HepG2 (cell line): ENCODE data around the gene ANKHD1. TPM values are rescaled to one million over a fixed set of nuclear protein-coding genes. Genes with fewer than 3 reads are reported as not detected.
A peak's percentile ranks its signal among the peaks of the same experiment; 100 is the strongest.

Experiments
- BRD4 ChIP-seq: sonication (generic); formaldehyde crosslinking; IDR thresholded peaks from 2 replicates; pipeline ENCODE4 v1.4.0; 2020; ENCODE audit warnings: missing genetic modification reagents
- CHD2 ChIP-seq: IDR thresholded peaks from 2 replicates; pipeline ENCODE4 v1.6.1; 2011; ENCODE audit warnings: low read depth, low read length, improper control_type of control experiment
- CREB1 ChIP-seq, 2 experiments: fragments of 450-650 bp in 1 of 2; IDR thresholded peaks; 2 replicates each; pipeline ENCODE4 v1.6.1; 2016 to 2017; ENCODE audit warnings: control low read depth in 1 of 2, mild to moderate bottlenecking in 1 of 2, missing compliant biosample characterization in 1 of 2, missing genetic modification characterization in 1 of 2
- HOXA3 ChIP-seq: sonication (generic); formaldehyde crosslinking; IDR thresholded peaks from 2 replicates; pipeline ENCODE4 v1.5.0; 2020; ENCODE audit warnings: missing genetic modification reagents
- KDM2A ChIP-seq: sonication (generic); formaldehyde crosslinking; IDR thresholded peaks from 2 replicates; pipeline ENCODE4 v1.4.0; 2020; ENCODE audit warnings: low read depth, missing genetic modification reagents, borderline replicate concordance
- MED8 ChIP-seq: sonication (generic); formaldehyde crosslinking; IDR thresholded peaks from 2 replicates; pipeline ENCODE4 v1.8.1; 2023; ENCODE audit warnings: mild to moderate bottlenecking, missing genetic modification reagents; ENCODE audit not compliant: insufficient replicate concordance
- NFYC ChIP-seq: IDR thresholded peaks from 2 replicates; pipeline ENCODE4 v1.6.1; 2016; ENCODE audit warnings: missing genetic modification reagents, missing compliant biosample characterization
- NR1H2 ChIP-seq: sonication (generic); formaldehyde crosslinking; IDR thresholded peaks from 2 replicates; pipeline ENCODE4 v1.8.1; 2022; ENCODE audit warnings: low read depth, missing genetic modification reagents, borderline replicate concordance
- REL ChIP-seq: sonication (generic); formaldehyde crosslinking; conservative IDR thresholded peaks from 2 replicates; pipeline ENCODE4 v1.8.0; 2022; ENCODE audit warnings: mild to moderate bottlenecking, missing genetic modification reagents, moderate library complexity
- SAP130 ChIP-seq: IDR thresholded peaks from 2 replicates; pipeline ENCODE4 v1.6.1; 2016; ENCODE audit warnings: low read depth
- TGIF2 ChIP-seq: IDR thresholded peaks from 2 replicates; pipeline ENCODE4 v1.6.1; 2016; ENCODE audit warnings: control low read depth, missing compliant biosample characterization
- YEATS4 ChIP-seq: sonication (generic); formaldehyde crosslinking; IDR thresholded peaks from 2 replicates; pipeline ENCODE4 v1.4.0; 2020; ENCODE audit warnings: missing genetic modification reagents, borderline replicate concordance
- ZFP90 ChIP-seq: sonication (generic); formaldehyde crosslinking; IDR thresholded peaks from 2 replicates; pipeline ENCODE4 v1.8.0; 2022; ENCODE audit warnings: missing genetic modification reagents, mild to moderate bottlenecking, inconsistent platforms, borderline replicate concordance
- ZFX ChIP-seq: sonication (generic); formaldehyde crosslinking; IDR thresholded peaks from 2 replicates; pipeline ENCODE4 v1.4.0; 2020; ENCODE audit warnings: mild to moderate bottlenecking, low read depth, missing genetic modification reagents, moderate library complexity
- ZNF234 ChIP-seq: sonication (generic); formaldehyde crosslinking; conservative IDR thresholded peaks from 2 replicates; pipeline ENCODE4 v1.5.1; 2020; ENCODE audit warnings: mild to moderate bottlenecking, missing genetic modification reagents
- ZNF510 ChIP-seq: sonication (generic); formaldehyde crosslinking; IDR thresholded peaks from 2 replicates; pipeline ENCODE4 v1.4.0; 2020; ENCODE audit warnings: low read depth, mild to moderate bottlenecking, missing genetic modification reagents
- ZNF687 ChIP-seq: sonication (generic); formaldehyde crosslinking; IDR thresholded peaks from 2 replicates; pipeline ENCODE4 v1.5.1; 2020; ENCODE audit warnings: mild to moderate bottlenecking, missing genetic modification reagents, moderate library complexity
- polyA plus RNA-seq, 8 experiments: library from polyadenylated mRNA; depleted of rRNA in 3 of 8; stranded (reverse) in 7 of 8; unstranded in 1 of 8; fragments of >200 nt; fragmentation: Illumina TruSeq in 4 of 8; extraction: Trizol in 4 of 8; gene quantifications; 2 replicates each; pipeline versions ENCODE4 v1.2.1 to v1.2.3, GENCODE V29; 2011 to 2016; ENCODE audit warnings: low read depth in 4 of 8, missing spikeins in 1 of 8, mixed read lengths in 1 of 8; ENCODE audit not compliant: insufficient read depth in 1 of 8
- total RNA-seq, 5 experiments: library from RNA; depleted of rRNA; stranded (reverse); fragments of >200 nt; fragmentation: Illumina TruSeq; extraction: Trizol; gene quantifications; 2 replicates each; pipeline ENCODE4 v1.2.3, GENCODE V29; 2016; ENCODE audit warnings: low read depth in 1 of 5
- TF ChIP-seq, protein P1 (sequence below): sonication (generic); formaldehyde crosslinking; IDR thresholded peaks from 2 replicates; pipeline ENCODE4 v1.5.0; 2020; ENCODE audit warnings: missing genetic modification reagents
- TF ChIP-seq, protein P2 (sequence below): sonication (generic); formaldehyde crosslinking; IDR thresholded peaks from 2 replicates; pipeline ENCODE4 v1.4.0; 2020; ENCODE audit warnings: missing genetic modification reagents, borderline replicate concordance

The ANKHD1 gene
- total and polyA plus RNA-seq, 2 of the 13 experiments (the other 11 are each of a cell fraction or from before 2014, with no cell fraction given): 69.9 to 82.0 TPM

- TF ChIP-seq ZNF687 (CRISPR knock-in tag) (no peak), ZNF510 (CRISPR knock-in tag) (no peak), ZFP90 (CRISPR knock-in tag) (peak; percentile 84; the same call in 1 of the 2 replicates), YEATS4 (CRISPR knock-in tag) (0 out of 2 replicates have a peak, but pooled peaks have one; percentile 38), TGIF2 (CRISPR knock-in tag) (peak; percentile 72), MED8 (CRISPR knock-in tag) (peak; percentile 88), NR1H2 (CRISPR knock-in tag) (peak; percentile 74; the same call in 1 of the 2 replicates), CREB1 (IDR thresholded peaks at IDR 0.05) (peak; percentile 99), CREB1 (CRISPR knock-in tag; IDR thresholded peaks at IDR 0.05) (peak; percentile 97), HOXA3 (peak; percentile 43), BRD4 (CRISPR knock-in tag) (peak; percentile 89), ZNF234 (CRISPR knock-in tag) (peak; percentile 37; the same call in 1 of the 2 replicates), CHD2 (peak; percentile 78; the same call in 1 of the 2 replicates), ZFX (peak; percentile 82), SAP130 (CRISPR knock-in tag) (peak; percentile 80), NFYC (CRISPR knock-in tag) (peak; percentile 94), REL (CRISPR knock-in tag) (peak; percentile 78), KDM2A (CRISPR knock-in tag) (peak; percentile 65; the same call in 1 of the 2 replicates)
- TF ChIP-seq, protein P1, sequence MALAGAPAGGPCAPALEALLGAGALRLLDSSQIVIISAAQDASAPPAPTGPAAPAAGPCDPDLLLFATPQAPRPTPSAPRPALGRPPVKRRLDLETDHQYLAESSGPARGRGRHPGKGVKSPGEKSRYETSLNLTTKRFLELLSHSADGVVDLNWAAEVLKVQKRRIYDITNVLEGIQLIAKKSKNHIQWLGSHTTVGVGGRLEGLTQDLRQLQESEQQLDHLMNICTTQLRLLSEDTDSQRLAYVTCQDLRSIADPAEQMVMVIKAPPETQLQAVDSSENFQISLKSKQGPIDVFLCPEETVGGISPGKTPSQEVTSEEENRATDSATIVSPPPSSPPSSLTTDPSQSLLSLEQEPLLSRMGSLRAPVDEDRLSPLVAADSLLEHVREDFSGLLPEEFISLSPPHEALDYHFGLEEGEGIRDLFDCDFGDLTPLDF (CRISPR knock-in tag): peak; percentile 51
- TF ChIP-seq, protein P2, sequence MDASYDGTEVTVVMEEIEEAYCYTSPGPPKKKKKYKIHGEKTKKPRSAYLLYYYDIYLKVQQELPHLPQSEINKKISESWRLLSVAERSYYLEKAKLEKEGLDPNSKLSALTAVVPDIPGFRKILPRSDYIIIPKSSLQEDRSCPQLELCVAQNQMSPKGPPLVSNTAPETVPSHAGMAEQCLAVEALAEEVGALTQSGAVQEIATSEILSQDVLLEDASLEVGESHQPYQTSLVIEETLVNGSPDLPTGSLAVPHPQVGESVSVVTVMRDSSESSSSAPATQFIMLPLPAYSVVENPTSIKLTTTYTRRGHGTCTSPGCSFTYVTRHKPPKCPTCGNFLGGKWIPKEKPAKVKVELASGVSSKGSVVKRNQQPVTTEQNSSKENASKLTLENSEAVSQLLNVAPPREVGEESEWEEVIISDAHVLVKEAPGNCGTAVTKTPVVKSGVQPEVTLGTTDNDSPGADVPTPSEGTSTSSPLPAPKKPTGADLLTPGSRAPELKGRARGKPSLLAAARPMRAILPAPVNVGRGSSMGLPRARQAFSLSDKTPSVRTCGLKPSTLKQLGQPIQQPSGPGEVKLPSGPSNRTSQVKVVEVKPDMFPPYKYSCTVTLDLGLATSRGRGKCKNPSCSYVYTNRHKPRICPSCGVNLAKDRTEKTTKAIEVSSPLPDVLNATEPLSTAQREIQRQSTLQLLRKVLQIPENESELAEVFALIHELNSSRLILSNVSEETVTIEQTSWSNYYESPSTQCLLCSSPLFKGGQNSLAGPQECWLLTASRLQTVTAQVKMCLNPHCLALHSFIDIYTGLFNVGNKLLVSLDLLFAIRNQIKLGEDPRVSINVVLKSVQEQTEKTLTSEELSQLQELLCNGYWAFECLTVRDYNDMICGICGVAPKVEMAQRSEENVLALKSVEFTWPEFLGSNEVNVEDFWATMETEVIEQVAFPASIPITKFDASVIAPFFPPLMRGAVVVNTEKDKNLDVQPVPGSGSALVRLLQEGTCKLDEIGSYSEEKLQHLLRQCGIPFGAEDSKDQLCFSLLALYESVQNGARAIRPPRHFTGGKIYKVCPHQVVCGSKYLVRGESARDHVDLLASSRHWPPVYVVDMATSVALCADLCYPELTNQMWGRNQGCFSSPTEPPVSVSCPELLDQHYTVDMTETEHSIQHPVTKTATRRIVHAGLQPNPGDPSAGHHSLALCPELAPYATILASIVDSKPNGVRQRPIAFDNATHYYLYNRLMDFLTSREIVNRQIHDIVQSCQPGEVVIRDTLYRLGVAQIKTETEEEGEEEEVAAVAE (CRISPR knock-in tag): peak; percentile 94
Measured at GRCh38 chr5:140401362-140402257, at the start of gene ANKHD1 (continued).
